NCI-H2227 (cell line): ENCODE results near the gene CCDC33.

Experiments
- DNase-seq: peaks from one replicate; lab custom pipeline; 2025; ENCODE audit not compliant: unreplicated experiment; lab: John Stamatoyannopoulos, UW

Gene CCDC33

DNA sequence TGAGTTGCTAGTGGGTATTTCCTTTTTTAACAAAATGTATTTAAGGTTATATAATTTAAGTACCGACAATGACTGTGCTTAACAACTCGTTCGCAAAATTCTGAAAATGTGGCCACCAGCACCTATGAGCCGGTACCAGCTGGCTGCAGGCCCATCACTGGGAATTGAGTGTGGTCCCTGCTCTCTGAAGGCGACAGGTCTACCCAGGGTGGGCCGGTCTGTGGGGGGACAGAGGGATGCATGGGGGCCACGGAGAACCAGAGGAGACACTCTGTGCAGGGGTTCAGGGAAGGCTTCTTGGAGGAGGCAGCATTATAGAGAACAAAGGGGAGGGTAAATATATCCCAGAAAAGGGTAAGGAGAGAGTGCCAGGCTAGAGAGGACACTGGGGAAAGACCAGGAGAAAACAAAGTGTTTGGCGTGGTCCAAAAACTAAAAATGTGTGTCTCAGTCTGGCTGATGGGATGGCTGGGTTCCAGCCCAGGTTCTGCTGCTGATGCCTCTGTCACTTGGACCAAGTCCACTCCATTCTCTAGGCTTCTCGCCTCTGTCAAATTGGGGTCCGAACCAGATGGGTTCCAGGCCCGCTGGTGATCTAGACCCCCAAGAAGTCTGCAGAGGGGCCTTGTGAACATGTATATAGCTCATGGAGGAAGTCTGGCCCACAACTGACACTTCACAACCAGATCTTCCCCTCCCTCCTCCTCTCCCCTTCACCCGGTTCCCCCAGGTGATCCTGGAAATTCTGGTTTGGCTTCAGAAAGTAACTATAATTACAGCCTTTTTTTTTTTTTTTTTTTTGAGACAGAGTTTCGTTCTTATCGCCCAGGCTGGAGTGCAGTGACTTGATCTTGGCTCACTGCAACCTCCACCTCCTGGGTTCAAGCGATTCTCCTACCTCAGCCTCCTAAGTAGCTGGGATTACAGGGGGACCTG, 142.0 kb downstream of the CCDC33 start:
- DNase-seq: no peak

DNA sequence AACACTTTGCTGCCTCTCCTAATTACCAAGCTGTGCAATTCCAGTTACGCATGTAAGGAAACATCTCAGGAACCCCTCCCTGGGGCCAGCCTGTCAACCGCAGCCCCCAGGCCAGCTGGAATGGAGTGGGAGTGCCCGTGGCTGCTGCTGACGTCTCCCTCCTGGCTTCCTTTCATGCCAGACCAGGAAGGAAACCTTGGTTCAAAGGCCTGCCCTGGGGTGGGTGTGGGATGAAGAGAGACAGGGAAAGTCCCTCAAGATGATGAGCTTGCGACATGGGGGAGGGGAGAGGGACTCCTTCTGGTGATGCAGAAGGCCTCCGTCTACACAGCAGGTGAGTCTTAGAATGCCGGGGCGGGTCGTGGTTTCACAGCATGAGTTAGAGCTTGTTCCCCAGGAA, 142.7 kb downstream of the CCDC33 start:
- DNase-seq: peak; percentile 17

DNA sequence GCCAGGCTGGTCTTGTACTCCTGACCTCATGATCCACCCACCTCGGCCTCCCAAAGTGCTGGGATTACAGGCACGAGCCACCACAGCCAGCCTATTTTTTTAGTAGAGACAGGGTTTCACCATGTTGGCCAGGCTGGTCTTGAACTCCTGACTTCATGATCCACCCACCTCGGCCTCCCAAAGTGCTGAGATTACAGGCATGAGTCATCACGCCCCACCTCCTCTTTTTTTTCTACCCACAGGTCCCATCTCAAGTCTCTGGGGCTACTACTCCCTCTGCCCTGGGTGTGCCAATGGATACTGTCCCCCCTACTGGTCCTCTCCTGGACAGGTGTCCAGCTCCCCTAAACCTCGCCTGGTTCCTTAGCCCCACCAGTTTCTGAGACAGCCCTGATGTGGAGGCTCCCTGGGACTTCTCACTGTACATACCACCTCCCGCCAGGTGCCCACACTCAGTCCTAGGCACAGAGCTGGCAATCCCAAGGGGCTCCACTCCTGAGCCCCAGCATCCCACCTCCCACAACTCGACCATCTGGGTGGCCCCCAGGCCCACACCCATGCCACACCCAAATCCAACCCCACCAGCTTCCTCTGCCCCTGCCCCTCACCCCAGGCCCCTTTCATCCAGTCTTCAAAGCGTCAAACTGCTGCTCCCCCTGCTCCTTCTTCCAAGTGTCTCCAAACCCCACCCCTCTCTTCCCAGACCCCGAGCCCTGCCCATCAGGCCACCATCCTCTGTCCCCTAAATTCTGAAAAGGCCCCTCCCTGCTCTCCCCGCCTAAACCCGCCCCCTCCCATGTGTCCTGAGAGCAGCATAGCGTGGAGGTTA, 144.4 kb downstream of the CCDC33 start:
- no peak for DNase-seq

DNA sequence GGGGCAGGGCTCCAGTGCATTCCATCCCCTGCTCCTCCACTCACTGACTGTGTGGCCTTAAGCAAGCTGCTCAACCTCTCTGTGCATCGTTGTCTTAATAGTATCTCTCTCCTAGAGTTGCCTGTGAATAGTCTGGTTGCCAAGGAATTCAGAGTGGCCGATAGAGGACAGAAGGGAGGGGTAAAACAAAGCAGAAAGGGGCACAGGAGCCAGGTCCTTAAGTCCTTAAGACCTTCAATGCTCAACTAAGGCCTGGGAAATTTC, 145.0 kb downstream of the CCDC33 start:
- no peak for DNase-seq

DNA sequence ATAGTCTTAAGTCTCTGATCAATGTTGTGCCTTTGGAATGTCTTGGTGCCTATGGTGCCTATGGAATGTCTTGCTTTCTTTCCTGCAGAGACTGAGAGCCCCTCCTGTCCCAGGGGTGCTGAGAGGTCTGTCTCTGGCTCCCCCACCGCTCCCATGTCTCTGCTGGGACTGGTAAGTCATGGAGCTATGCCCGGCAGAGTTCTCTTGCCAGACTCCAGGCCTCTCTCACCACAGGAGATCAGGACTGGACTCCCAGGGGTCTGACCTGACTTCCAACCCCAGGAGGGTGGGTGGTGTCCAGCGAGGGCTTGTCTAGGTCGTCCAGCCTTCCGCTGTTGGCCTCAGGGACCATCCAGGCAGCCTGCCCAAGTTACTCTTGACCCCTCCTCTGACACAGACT, 145.4 kb downstream of the CCDC33 start:
- DNase-seq: no peak

GRCh38 chr15:74382004-74382816, 146.1 kb downstream of the CCDC33 start:
- peak; percentile 61 for DNase-seq

DNA sequence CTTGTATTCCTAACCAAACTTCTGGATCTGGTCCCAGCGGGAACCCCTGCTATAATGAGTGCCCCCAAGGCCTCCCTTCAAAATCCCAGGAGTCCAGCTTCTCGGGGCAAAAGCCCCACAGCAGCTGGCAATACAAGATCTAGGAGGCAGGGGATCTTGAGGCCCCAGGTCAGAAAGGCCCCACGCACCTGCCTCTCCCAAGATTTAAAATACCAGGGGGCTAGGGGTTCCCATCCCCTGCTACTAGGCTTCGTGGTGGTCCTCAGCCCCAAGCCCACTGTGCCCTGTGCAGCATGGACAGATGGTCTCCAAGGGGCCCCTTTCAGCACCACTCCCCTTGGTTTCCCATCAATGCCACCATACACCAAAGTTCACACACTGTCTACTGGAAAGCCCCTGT, 147.2 kb downstream of the CCDC33 start:
- DNase-seq: no peak

DNA sequence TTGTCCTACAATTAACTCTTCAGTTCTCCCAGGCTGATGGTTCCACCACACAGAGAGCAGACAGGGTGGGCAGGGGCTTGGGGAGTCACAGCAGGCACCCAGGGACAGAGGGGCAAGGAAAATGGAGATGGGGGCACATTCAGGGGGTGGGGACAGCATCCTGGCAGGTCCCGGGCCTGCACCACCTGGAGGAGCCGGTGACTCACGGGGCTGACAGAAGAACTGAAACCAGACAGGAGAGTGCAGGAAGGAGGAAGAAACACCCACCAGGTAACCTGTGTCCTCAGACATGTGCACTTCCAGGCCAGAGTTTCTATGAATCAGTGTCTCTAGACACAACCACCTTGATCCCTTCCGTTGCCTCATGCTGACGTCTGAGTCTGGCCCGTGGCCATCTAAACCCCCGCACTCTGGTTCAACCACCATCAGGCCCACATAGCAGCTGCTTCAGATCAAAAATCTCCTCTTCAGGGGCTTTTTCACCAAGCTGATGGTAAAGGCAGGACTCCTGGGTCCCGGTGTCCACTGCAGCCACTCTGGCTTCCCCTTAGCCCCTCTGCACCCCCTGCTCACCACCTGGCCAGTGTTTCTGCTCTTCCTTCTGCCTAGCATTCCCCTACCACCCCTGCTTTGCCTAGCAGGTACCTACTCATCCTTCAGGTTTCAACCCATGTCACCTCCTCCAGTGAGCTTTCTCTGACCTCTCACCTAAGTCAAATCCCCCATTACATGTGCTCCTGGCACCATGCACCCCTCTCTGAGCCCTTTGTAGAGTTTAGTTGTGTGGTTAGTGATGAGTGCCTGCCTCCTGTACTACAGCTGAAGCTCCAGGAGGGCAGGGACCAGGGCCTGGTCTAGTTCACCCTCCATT, 147.8 kb downstream of the CCDC33 start:
- no peak for DNase-seq

DNA sequence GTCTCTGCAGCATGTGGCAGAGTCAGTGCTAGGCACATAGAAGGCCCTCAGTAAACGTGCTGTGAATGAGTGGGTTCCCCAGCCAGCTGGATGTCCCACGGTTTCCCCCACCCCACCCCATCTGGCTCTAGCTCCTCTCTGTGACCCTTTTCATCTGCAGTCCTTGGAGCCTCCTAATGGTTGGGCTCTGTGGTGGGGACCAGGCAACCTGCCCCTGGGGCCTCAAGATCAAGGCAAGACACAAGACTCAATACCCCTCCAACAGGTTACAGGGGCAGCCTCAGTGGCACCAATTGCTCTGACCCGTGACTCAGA, 148.4 kb downstream of the CCDC33 start:
- DNase-seq: no peak

DNA sequence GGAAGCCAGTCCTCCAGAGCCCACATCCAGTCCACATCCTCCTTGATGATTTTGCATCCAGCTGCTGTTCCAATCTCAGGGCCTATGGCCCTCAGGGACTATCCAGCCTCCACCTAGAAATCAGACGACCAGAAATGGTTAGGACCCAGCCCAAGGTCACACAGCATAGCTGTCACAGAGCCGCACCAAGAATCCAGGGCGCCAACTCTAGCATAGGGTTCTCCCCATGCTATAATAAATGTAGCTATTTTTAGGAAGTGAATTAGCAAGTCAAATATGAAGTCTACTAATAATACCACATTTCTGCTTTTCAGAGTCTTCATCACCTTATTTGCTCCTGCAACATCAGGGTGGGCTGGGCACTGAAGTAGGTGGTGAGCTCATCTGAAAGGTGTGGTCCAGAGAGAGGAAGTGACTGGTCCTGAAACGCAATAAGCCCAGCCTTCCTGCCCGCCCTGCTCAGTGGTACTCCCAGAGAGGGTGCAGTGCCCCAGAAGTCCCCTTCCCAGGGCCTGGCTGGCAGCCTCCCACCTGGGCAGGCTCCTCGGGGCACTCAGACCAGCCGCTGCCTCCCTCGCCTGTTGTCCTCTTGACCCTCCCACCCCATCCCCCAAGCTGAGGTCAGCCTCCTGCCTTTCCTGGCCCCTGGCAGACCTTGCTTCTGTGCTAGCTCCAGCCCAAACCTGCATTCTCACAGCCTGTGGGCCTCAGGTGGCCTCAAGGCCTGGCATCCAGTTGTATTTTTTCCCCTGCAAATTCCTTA, 148.9 kb downstream of the CCDC33 start:
- no peak for DNase-seq

GRCh38 chr15:74385733-74386132, 149.6 kb downstream of the CCDC33 start:
- no peak for DNase-seq
